Measurements from ENCODE around the gene ADAM20. TPM values are rescaled to one million over a fixed set of nuclear protein-coding genes. Genes with fewer than 3 reads are reported as not detected.

ADAM20 gene
- total RNA-seq, 1 donor from 2014 or later = 2.4 TPM

Other genes starting within 250 kb of the ADAM20 start
- 54.2 and 81.8 TPM in 2 replicates for gene COX16, start 175.3 kb downstream of the ADAM20 start, total RNA-seq
- 16.1 and 31.3 TPM in 2 replicates for gene SYNJ2BP, start 117.9 kb downstream of the ADAM20 start, total RNA-seq
- 1.7 TPM in 2 replicates for gene ADAM21, start 82.8 kb downstream of the ADAM20 start, total RNA-seq
- gene MED6, start 65.7 kb upstream of the ADAM20 start, total RNA-seq = 36.1 and 37.8 TPM in 2 replicates
- gene TTC9, start 106.9 kb upstream of the ADAM20 start, total RNA-seq = 4.0 and 9.9 TPM in 2 replicates

All from renal cortical epithelial cell (primary cell).